Breast epithelium (tissue), 3 donors: Measurements from ENCODE around the gene STK32A.

Source experiments
- POLR2A ChIP-seq: fragments of 450-650 bp; IDR thresholded peaks from one replicate; pipeline ENCODE4 v1.6.1; 2016; ENCODE audit warnings: antibody characterized with exemption, mild to moderate bottlenecking, moderate library complexity
- TF ChIP-seq, protein P1 (sequence below), 3 donors: fragments of 450-650 bp; IDR thresholded peaks; one replicate each; pipeline ENCODE4 v1.5.1; 2016 to 2017; ENCODE audit warnings: antibody characterized with exemption in 3 of 3, mild to moderate bottlenecking in 3 of 3, moderate library complexity in 3 of 3

DNA sequence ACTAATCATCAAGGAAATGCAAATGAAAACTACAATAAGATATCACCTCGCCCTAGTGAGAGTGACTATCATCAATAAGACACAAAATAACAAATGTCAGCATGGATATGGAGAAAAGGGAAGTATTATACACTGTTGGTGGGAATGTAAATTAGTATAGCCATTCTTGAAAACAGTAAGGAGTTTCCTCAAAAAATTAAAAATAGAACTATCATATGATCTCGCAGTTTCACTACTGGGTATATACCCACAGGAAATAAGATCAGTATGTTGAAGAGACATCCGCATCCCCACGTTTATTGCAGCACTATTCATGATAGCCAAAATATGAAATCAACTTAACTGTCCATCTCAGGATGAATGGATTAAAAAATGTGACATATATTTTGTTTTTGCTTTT lies 31.6 kb upstream of the STK32A start:
- TF ChIP-seq, protein P1, sequence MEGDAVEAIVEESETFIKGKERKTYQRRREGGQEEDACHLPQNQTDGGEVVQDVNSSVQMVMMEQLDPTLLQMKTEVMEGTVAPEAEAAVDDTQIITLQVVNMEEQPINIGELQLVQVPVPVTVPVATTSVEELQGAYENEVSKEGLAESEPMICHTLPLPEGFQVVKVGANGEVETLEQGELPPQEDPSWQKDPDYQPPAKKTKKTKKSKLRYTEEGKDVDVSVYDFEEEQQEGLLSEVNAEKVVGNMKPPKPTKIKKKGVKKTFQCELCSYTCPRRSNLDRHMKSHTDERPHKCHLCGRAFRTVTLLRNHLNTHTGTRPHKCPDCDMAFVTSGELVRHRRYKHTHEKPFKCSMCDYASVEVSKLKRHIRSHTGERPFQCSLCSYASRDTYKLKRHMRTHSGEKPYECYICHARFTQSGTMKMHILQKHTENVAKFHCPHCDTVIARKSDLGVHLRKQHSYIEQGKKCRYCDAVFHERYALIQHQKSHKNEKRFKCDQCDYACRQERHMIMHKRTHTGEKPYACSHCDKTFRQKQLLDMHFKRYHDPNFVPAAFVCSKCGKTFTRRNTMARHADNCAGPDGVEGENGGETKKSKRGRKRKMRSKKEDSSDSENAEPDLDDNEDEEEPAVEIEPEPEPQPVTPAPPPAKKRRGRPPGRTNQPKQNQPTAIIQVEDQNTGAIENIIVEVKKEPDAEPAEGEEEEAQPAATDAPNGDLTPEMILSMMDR (IDR thresholded peaks at IDR 0.05), result no peak
- TF ChIP-seq POLR2A, result no peak
